Motor neuron (in vitro differentiated cells): ENCODE measurements around the gene TFDP2. TPM values are rescaled to one million over a fixed set of nuclear protein-coding genes. Genes with fewer than 3 reads are reported as not detected.

Source experiments
- ATAC-seq, 8 experiments: fragments of 200-7000 bp; cut with Tn5 transposase; replicated peaks in 6 of 8; 2 replicates each; pipeline ENCODE4 v1.8.0; 2021; ENCODE audit warnings: mild to moderate bottlenecking in 8 of 8, moderate library complexity in 8 of 8
- H3K27ac ChIP-seq, 2 donors: fragments of 250-450 bp; sonication (Bioruptor Pico); 2 replicates each; pipeline ENCODE4 v1.9.0; 2021; ENCODE audit warnings: antibody characterized with exemption in 2 of 2, mild to moderate bottlenecking in 2 of 2, moderate library complexity in 1 of 2
- H3K4me1 ChIP-seq, 2 donors: fragments of 250-450 bp; sonication (Bioruptor Pico); replicated peaks in 1 of 2; 2 replicates each; pipeline ENCODE4 v1.6.1; 2021; ENCODE audit warnings: antibody characterized with exemption in 2 of 2, mild to moderate bottlenecking in 2 of 2, moderate library complexity in 1 of 2
- H3K4me3 ChIP-seq, 5 donors: fragments of 250-450 bp; sonication (Bioruptor Pico); 2 replicates each; pipeline ENCODE4 v1.9.0; 2021; ENCODE audit warnings: antibody characterized with exemption in 5 of 5, mild to moderate bottlenecking in 5 of 5, moderate library complexity in 4 of 5
- WGBS, 10 experiments: fragments of 450-650 bp; shearing (Covaris generic); methylation state at CpG; one replicate each; pipeline ENCODE4 v1.0.0; 2022; 5-methylcytosine and 5-hydroxymethylcytosine counted together
- in situ Hi-C, 9 experiments: fragments of 400-800 bp; cut with MboI; loops; one replicate each; pipeline ENCODE4 v1.15.0; 2021; ENCODE audit warnings: low sequenced_read_pairs in 9 of 9, low pct_unique_long_range_greater_than_20kb in 2 of 9; ENCODE audit not compliant: unreplicated experiment in 9 of 9
- total RNA-seq, 8 experiments: library from RNA; unstranded; fragments of 300-600 nt; gene quantifications; 2 replicates each; pipeline versions ENCODE4 v1.2.3 to v1.2.4, GENCODE V29; 2022

Gene TFDP2
- total RNA-seq, 8 experiments from 2014 or later = 25.7 to 69.0 (median 30.3) TPM

DNA sequence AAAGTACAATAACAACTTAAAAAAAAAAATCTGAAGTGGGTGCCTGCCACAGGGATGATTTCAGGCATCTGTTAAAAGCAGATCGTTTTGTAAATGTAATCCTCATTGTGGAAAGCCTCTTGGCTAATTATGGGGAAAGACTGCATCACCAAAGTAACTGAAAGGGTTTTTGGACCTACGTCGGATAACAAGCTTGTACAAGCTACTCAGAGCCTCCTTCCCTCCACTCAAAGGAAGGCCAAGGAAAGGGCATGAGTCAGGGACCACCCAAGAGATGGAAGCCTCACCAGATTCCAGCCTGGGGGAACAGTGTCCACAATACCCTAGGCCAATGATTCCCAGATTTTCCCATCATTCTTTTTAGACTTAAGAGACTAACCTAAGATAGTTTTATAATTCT, 188.6 kb downstream of the TFDP2 start:
- Histone ChIP-seq H3K4me3 (no peak overlapping the region), H3K27ac (no peak overlapping the region), H3K4me1 (peaks cover under 1 to 10% of the 10 kb centered on the region in 2 donors)
- WGBS, 10 experiments = 0 to 48% (median 13%) methylated on average over 1 to 3 of the region's 3 CpGs
- ATAC-seq = no peak
- in situ Hi-C loops = no loop called here

DNA sequence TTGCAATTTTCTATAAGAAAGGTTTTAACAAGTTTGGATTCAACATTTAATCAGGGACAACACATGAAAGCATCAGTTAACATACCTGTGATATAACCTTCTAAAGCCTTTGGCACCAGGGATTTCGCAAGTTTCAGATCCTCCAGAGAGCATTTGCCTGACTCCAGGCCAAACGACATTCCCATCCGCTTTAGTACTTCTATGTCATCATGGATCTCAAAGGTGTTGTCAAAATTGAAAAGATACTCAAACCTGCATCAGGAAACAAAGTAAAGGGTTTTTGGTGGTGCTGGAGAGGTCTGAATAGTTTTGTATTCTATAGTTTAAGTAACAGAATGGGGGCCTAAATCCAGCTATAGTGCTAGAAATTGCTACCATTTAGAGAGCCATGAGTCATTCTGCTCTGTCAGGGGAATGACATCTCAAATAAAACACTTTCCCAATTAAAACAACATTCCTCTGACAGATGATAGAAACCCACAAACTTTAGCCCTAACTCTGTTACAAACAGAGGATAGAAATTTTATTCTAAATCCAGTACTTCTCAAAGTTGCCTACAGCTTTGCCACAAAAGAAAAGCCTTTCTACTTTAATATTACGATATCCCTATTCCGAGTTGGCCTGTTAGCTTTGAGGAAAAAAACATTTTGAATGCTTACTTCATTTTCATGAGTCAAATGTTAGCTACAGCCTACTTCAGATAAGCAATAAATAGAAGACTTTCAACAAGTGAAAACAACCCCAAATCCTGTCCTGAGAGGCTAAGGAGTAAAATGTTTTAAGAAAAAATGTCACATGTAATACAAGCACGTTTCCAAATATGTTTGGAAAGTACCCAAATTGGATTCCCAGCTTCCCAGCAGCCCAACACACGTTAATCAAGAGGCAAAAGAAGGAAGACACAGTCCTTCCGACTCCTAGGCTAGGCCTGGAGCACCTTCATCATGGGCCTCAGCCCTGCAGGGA, 189.5 kb downstream of the TFDP2 start:
- ATAC-seq = peak in 3 of 8 experiments; percentile 12 to 42 (median 12)
- Histone ChIP-seq H3K27ac (no peak overlapping the region), H3K4me1 (peaks cover 7 to 10% of the 10 kb centered on the region in 2 donors), H3K4me3 (no peak overlapping the region)
- 17 to 87% (median 64%) methylated on average over 1 to 8 of the region's 8 CpGs for WGBS, 10 experiments
- in situ Hi-C loops = no loop called here

GRCh38 chr3:141955175-141955574, 194.2 kb downstream of the TFDP2 start:
- peak in 6 of 8 experiments; percentile 89 to 96 (median 93) for ATAC-seq
- peaks cover 40 to 49% of the 10 kb centered on the region in 2 donors for H3K4me1 ChIP-seq
- no peak overlapping the region for H3K4me3 ChIP-seq
- in situ Hi-C loops = no loop called here
- H3K27ac ChIP-seq = peak overlapping the region in 1 of 2 donors; percentile 60
- 0 to 60% (median 16%) methylated on average over 1 to 3 of the region's 6 CpGs; no CpG with 5 or more reads in 2 of the 10 experiments for WGBS, 10 experiments

DNA sequence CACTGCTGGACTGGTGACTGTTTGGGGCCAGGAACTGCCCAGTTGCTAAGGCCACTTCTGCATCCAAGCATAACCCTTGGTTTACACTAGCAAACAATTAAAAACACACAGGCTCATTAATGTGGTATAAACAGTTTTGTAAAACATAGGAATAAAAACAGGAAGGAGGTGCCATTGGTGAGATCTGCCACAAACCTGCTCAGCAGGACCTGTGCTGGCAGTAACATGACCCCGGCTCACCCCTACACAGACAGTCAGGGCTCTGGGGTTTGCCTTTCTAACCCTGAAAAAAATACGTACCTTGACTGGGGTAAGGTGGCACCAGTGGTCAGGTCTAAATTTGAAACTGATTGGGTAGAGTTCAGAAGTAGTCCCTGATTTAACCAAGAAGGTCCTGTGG, 196.7 kb downstream of the TFDP2 start:
- WGBS, 10 experiments = 80 to 100% (median 100%) methylated on average over 1 to 2 of the region's 2 CpGs; no CpG with 5 or more reads in 7 of the 10 experiments
- in situ Hi-C loops = no loop called here
- no peak for ATAC-seq
- H3K4me1 ChIP-seq = peaks cover 36 to 49% of the 10 kb centered on the region in 2 donors
- H3K4me3 ChIP-seq = no peak overlapping the region
- peak overlapping the region in 1 of 2 donors; percentile 37 for H3K27ac ChIP-seq

- in situ Hi-C loops = no loop called here
- H3K4me3 ChIP-seq = no peak overlapping the region
- peak in 2 of 8 experiments; percentile 8 to 31 for ATAC-seq
- WGBS, 10 experiments = 0 to 65% (median 40%) methylated on average over 1 to 2 of the region's 4 CpGs; no CpG with 5 or more reads in 3 of the 10 experiments
- H3K27ac ChIP-seq = no peak overlapping the region
- H3K4me1 ChIP-seq = peaks cover 38 to 49% of the 10 kb centered on the region in 2 donors
These were observed 198.5 kb downstream of the TFDP2 start for GRCh38 chr3:141950572-141951493.

- in situ Hi-C loops = no loop called here
- 80 to 96% (median 89%) methylated on average over 1 to 6 of the region's 6 CpGs; no CpG with 5 or more reads in 6 of the 10 experiments for WGBS, 10 experiments
- no peak for ATAC-seq
- Histone ChIP-seq H3K27ac (no peak overlapping the region), H3K4me1 (peaks cover 40 to 43% of the 10 kb centered on the region in 2 donors), H3K4me3 (no peak overlapping the region)
These were observed 199.4 kb downstream of the TFDP2 start for GRCh38 chr3:141949972-141950371.

- Histone ChIP-seq H3K27ac (no peak overlapping the region), H3K4me1 (peaks cover 38% of the 10 kb centered on the region in 2 donors), H3K4me3 (no peak overlapping the region)
- in situ Hi-C loops = no loop called here
- 86 to 100% (median 100%) methylated on average over 1 to 5 of the region's 10 CpGs; no CpG with 5 or more reads in 5 of the 10 experiments for WGBS, 10 experiments
- no peak for ATAC-seq
These were observed 199.9 kb downstream of the TFDP2 start for GRCh38 chr3:141949399-141949798.

DNA sequence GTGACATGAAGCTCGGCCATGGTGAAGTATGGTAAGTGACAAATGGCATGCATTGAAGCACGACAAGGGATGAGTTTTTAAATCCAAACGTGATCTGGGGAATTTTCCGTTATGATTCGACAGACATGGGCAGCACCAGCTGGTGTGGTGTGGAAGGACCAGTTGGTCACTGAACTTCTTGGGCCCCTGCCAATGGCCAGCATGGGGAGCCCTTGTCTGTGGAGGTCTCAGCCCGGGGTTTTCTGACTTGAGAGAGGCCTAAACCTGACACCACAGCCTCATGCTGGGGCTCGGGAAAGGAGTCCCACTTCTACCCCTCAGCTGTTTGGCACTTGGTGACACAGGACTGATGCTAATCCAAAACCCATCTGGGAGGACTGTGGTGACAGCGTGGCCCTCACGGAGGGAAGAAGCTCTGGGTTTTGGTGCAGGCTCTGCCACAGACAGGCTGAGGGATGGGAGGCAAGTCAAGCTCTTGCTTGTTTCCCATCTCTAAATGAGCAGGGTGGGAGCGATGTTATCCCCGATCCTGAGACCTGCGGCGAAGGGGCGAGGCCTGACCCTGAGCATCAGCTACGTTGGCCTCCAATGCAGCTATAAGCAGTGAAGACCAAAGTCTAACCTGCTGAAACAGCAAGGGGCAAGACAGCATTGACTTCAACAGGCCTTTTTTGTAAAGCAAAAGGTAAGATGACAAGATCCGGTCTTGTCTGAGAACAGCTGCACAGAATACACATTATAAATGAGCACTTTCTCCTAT, 203.4 kb downstream of the TFDP2 start:
- in situ Hi-C loops = no loop called here

GRCh38 chr3:141942006-141942405, 207.3 kb downstream of the TFDP2 start:
- ATAC-seq = no peak

More for the DNA sequence above, 203.4 kb downstream of the TFDP2 start:
- H3K4me1 ChIP-seq = peaks cover 5 to 10% of the 10 kb centered on the region in 2 donors
- no peak overlapping the region for H3K27ac ChIP-seq
- peak in 2 of 8 experiments; percentile 21 to 28 for ATAC-seq
- H3K4me3 ChIP-seq = no peak overlapping the region
- WGBS, 10 experiments = 59 to 100% (median 91%) methylated on average over 2 to 6 of the region's 16 CpGs

GRCh38 chr3:141941093-141941492, 208.3 kb downstream of the TFDP2 start:
- 84 to 100% (median 99%) methylated on average over 1 to 8 of the region's 8 CpGs for WGBS, 10 experiments
- no peak overlapping the region for H3K27ac ChIP-seq
- H3K4me3 ChIP-seq = no peak overlapping the region
- in situ Hi-C loops = no loop called here
- no peak for ATAC-seq
- H3K4me1 ChIP-seq = peaks cover 0 to 2% of the 10 kb centered on the region in 2 donors

More at GRCh38 chr3:141942006-141942405, 207.3 kb downstream of the TFDP2 start:
- H3K27ac ChIP-seq = no peak overlapping the region
- WGBS, 10 experiments = 44 to 100% (median 96%) methylated on average over 1 to 6 of the region's 8 CpGs; no CpG with 5 or more reads in 4 of the 10 experiments
- no peak overlapping the region for H3K4me3 ChIP-seq
- H3K4me1 ChIP-seq = peaks cover 0 to 2% of the 10 kb centered on the region in 2 donors
- in situ Hi-C loops = no loop called here

DNA sequence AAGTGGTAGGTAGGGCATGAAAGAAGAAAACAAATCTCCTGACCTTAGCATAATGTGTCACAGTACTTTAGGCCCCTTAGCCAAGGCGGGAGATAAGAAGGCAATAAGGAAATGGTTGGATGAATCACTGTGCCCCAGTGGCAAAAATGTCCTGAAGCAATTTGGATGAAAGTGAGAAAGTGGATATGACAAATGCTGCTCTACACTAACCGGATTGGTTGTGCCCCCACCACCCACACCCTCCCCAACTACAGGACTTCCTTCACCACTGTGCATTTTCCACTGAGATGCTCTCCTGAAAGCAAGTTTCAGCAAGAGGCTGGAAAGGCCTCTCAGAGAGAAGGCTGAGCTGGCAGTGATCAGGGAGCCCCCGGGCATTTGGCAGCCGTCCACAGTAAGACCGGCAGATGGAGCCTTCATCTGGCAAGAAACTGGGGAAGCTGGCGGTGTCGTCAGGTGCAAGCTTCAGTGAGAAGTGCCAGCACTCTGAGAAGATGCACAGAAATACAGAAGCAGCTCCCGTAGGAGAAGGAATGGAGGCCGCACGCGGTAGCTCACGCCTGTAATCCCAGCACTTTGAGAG, 209.1 kb downstream of the TFDP2 start:
- H3K4me3 ChIP-seq = no peak overlapping the region
- in situ Hi-C loops = no loop called here
- ATAC-seq = peak in 5 of 8 experiments; percentile 44 to 84 (median 76)
- H3K27ac ChIP-seq = no peak overlapping the region
- WGBS, 10 experiments = 0 to 100% (median 56%) methylated on average over 1 to 10 of the region's 12 CpGs
- H3K4me1 ChIP-seq = peaks cover 0 to under 1% of the 10 kb centered on the region in 2 donors

DNA sequence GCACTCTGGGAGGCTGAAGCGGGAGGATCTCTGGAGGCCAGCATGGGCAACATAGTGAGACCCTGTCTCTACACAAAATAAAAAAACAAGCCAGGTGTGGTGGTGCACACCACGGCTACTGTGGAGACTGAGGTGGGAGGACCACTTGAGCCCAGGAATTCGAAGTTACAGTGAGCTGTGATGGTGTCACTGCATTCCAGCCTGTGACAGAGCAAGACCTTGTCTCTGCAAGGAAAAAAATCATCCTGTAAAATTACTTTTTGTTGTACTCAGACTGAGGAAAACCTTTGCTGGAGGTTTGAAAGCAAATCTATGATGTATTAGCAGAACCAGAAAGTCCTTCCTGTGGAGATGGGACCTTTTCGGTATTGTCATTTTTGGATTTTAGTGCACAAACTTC, 209.6 kb downstream of the TFDP2 start:
- ATAC-seq = no peak
- Histone ChIP-seq H3K4me3 (no peak overlapping the region), H3K27ac (no peak overlapping the region), H3K4me1 (no peaks in the 10 kb centered on the region)
- 42 to 100% (median 92%) methylated on average over 1 to 4 of the region's 4 CpGs for WGBS, 10 experiments
- in situ Hi-C loops = no loop called here
